ENCODE data around the gene EEIG2. TPM values are rescaled to one million over a fixed set of nuclear protein-coding genes. Genes with fewer than 3 reads are reported as not detected.

Gene EEIG2
- polyA plus RNA-seq, 4 donors: 17.1 to 31.1 (median 22.4) TPM

DNA sequence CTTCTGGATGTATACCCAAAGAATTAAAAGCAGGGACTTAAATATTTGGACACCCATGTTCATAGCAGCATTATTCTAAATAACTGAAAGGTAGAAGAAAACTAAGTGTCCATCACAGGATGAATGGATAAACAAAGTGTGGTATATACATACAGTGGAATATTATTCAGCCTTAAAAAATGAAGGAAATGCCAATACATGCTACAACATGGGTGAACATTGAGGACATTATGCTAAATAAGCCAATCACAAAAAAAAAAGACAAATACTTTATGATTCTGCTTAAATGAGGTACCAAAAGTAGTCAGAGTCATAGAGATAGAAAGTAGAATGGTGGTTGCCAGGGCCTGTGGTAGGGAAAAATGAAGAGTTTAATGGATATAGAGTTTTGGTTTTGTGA, 14.1 kb downstream of the EEIG2 start:
- DNase-seq (ENCODE audit: low read depth in 4 of 4, low spot score in 3 of 4): no peak

DNA sequence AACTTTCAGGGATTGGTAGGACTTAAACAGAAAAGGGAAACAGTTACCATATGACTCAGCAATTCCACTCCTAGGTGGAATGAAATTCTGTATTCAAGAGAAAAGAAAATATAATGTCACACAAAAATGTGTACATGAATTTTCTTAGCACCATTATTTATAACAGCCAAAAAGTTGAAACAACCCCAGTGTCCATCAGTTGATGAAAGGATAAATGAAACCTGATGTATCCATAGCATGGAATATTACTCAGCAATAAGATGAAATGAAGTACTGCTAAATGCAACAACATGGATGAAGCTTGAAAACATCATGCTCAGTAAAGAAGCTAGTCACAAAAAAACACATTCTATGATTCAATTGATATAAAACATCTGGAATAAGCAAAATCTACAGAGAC, 15.5 kb downstream of the EEIG2 start:
- DNase-seq (ENCODE audit: low read depth in 4 of 4, low spot score in 3 of 4): no peak

DNA sequence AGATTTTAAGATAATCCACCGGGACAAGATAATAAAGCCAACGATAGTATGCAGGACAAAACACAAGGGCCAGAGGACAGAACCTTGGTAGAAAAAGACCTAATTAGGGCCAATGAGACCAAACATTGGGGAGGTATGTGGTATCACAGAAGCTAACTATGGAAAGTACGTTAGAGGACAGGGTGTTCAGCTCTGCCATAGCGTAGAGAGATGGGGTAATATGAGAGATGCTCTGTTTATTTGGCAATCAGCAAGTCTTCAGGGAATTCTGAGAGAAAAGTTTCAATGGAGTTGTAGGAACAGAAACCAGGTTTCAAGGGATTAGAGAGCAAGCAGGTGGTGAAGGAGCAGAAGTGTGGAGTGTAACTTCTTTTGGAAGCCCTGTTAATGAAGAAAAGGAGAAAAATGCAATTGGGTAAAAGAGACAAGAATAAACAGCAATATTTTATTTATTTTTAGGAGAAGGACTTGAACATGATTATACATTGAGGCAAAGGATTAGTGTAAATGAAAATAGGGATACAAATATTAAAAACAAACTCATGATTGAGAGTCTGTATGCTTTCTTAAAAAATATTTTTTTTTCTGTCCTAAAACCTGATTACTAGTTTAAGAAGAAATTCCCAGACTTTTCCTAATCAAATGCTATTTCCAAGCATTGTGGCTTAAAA, 24.0 kb downstream of the EEIG2 start:
- DNase-seq (ENCODE audit: low read depth in 4 of 4, low spot score in 3 of 4): no peak

DNA sequence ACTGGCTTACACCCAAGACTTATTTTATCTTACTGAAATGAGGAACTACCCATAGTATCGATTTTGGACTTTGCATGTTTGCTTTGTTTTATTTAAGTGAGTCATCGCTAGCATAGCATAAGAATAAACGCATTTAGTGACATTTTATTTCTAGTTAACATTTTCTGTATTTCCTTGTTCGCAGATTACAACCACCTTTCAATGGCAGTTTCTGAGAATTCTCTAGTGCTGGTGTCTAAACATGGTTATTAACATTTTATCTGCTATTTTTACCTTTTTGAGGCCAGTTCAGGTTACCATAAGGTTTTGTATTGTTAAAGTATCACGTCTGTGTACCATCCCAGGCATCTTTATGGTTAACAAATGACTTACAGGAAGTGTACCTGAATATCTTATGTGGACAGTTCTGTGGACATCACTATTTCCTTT, 24.5 kb downstream of the EEIG2 start:
- DNase-seq (ENCODE audit: low read depth in 4 of 4, low spot score in 3 of 4): no peak

DNA sequence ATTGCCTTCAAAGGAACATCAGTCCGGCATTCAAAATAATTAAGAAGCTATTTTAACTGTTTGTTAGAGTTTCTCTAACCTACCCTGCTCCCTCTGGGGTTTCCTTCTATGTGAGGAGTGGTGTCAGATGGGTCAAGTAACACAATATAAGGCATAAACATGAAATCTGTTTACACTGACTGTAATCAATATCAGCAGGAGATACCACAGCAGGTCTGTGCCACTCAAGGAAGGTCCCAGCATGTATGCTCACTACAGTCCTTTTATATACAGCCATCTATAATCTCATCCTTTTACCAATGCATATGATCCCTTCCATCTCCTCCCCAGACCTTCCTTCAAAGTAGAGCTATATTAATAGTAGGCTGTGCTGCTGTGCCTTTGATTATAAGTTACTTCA, 25.4 kb downstream of the EEIG2 start:
- DNase-seq (ENCODE audit: low read depth in 4 of 4, low spot score in 3 of 4): no peak

DNA sequence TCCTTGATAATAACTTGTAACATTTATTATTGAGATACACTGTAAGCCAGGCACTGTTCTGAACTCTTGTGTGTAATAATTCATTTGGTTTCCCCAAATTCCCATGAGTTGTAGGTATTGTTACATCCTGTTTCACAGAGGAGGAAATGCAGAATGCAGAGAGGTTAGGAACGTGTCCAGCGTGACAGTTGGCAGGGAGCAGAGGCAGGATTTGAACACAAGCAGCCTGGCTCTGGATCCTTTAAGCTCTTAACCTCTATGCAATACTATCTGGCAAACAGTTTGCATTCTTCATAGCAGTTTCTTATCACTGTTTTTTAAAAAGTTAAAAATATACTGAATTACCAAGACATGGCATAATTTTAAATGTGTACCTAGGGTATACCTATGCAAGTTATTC, 30.5 kb downstream of the EEIG2 start:
- no peak for DNase-seq (ENCODE audit: low read depth in 4 of 4, low spot score in 3 of 4)

DNA sequence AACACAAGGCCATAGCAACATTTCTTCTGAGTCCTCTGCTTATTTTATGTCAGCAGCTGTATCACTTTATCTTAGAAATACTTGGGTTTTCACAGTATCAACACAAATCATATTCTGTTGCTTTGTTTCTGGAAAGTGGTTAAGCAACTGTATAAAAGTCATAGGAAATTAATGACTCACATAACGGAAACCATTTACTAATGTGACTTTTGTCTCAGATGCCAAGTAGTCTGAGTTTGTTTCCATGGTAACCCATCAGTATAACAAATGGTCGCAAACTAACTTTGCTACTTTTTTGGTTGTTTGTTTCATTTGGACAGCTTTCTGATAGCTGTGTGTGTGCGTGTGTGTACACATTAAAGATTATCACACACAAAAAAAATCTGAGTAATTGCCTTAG, 31.1 kb downstream of the EEIG2 start:
- DNase-seq (ENCODE audit: low read depth in 4 of 4, low spot score in 3 of 4): peak; percentile 62 to 79 (median 69)

DNA sequence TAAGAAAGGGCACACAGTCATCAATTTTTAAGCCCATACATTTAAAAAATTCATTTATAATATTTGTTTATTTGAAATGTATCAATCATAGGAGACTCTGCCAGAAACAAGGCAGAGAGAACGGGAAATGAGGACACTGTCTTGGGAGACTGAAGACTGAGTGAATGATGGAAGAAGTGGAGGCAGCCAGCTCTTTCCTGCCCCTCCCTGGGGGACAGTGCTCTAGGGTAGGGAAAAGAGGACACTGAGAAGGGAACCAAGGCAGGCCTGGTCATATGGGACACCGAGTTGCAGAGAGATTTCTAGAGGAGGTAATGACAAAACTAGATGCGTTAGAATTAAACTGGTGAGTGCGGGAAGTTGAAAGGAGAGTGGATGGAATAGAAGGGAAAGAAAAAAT, 31.6 kb downstream of the EEIG2 start:
- no peak for DNase-seq (ENCODE audit: low read depth in 4 of 4, low spot score in 3 of 4)

DNA sequence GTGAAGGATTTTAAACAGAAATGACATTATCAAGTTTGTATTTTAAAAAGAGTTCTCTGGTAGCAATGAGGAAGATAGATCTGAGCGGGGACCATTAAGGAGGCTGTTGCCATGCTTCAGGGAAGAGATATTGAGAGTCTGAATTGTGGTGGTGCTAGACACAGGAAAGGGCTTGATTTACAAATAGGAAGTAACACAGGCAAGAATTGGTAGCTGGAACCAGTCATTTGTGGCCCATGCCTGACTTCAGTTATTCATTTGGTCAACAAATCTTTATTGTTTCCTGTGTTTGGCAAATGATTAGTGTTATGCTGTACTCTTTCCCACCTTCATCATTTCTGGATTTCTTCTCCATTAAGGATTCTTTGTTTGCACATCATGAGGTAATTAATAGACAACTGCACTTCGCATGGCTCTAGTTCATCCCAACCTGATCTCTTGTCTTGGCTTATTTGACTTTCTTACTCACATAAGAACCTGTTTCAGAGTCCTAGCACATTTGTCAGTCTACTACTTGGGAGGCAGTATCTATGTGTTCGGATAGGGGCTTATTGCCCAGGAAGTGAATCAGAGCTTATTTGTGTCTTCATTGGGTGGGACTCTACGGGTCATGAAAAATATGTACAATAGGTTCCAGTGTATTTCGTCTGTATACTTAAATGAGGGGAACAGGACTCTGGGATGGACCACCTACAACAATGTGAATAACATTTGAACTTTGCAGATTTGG, 32.3 kb downstream of the EEIG2 start:
- DNase-seq (ENCODE audit: low read depth in 4 of 4, low spot score in 3 of 4): no peak

DNA sequence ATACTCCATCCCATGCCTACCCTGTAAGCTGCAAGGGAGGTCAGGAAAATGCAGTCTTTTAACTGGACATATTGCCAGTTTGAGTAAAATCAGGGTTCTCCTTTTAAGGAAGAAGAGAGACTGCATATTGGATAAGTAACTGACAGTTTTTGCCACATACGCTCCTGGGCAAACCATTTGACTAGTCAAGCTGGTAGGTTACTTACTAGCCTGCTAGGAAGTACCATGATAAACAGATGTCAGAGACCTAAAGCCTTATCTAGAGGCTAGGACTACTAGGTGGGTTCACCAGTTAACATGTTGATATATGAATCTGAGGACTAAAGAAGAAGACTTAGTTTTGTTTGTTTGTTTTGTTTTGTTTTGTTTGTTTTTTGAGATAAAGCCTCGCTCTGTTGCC, 33.5 kb downstream of the EEIG2 start:
- DNase-seq (ENCODE audit: low read depth in 4 of 4, low spot score in 3 of 4): no peak

DNA sequence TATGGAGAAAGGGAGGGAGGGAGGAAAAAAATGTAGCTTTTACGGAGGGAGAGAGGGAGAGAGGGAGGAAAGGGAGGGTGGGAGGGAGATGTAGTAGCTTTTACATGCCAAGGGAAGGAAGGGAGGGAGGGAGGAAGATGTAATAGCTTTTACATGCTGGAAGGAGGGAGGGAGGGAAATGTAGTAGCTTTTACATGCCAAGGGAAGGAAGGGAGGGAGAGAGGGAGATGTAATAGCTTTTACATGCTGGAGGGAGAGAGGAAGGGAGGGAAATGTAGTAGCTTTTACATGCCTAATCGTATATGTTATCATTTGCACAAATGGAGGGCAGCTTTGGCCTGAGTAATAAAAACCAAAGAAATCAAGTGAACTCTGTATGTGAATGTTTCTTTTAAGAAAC, 35.6 kb downstream of the EEIG2 start:
- peak; percentile 60 to 70 (median 63) for DNase-seq (ENCODE audit: low read depth in 4 of 4, low spot score in 3 of 4)

DNA sequence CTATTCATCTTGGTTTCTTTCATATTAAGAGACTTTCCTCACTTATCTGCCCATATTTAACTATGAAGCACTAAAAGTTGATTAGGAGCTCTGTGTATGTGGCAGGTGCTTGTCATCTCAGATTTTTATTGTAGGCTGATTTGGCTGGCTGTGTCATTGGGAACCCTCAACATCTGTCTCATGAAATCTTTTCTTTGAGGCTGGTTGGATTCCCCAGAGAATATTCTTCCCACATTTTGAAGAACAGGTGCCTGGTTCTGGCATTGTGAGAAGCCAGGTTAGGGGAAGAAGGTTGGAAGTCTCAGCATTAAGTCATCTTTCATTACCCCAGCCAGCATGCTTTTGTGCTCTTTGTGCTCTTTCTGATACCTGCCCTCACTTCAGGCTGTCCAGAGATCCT, 37.1 kb downstream of the EEIG2 start:
- DNase-seq (ENCODE audit: low read depth in 4 of 4, low spot score in 3 of 4): no peak

DNA sequence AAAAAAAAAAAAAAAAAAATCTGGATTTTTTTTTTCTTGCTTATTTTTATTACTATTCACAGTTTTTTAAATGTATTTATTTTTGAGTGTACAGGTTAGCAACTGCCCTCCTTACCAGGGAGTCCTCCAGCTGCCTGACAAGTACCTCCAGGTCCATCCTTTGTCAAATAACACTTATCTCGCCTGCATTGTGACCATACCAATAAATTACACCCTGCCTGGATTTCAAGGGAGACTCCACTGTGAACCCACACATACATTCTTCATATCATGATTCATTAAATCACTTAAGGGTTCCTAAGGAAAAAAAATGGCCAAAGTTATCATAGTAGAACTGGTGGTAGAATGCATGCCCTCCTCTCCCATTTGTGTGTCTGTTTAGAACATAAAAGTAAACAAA, 38.4 kb downstream of the EEIG2 start:
- DNase-seq (ENCODE audit: low read depth in 4 of 4, low spot score in 3 of 4): no peak

DNA sequence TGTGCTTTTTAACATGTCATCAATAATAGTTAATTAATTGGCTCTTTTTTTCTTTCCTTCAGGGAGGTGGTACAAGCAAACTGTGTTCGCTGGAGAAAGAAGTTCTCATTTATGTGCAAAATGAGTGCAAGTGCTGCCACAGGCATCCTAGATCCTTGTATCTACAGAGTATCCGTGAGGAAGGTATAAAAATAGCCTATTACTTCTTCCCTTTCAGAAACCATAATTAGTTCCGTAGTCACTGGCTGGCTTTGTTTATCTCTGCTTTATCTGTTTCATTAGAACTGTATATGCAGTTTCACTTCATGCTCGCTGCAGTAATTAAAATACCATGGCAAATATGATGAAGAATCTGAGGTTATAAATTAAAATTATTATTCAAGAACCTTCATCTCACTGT, 40.6 kb downstream of the EEIG2 start:
- no peak for DNase-seq (ENCODE audit: low read depth in 4 of 4, low spot score in 3 of 4)

DNA sequence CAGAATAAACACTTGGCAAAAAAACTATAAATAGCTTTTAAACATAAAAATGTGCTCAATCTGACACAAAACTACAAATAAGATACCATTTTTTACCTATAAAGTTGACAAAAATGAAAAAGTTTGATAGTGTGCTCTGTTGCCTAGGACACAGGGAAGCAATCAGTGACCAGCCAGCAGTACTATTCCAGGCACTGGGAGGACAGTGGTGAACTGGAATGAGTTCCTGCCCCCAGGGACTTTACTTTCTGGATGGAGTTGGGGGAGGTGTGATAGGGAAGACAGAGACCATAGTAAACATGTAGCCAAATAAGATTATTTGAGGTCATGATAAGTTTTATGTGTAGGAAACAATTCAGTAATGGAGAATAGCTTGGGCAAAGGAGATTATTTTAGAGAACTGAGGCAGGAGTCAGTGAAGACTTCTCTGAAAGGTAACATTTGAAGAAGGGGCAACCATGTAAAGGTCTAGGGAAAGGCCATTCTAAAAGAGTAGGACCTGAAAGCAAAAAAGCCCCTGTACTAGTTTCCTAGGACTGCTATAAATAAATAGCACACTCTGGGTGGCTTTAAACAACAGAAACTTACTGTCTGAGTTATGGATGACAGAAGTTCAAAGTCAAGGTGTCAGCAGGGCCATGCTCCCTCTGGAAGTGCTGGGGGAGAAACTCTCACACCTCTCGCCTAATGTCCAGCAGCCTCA, 42.0 kb downstream of the EEIG2 start:
- DNase-seq (ENCODE audit: low read depth in 4 of 4, low spot score in 3 of 4): no peak

DNA sequence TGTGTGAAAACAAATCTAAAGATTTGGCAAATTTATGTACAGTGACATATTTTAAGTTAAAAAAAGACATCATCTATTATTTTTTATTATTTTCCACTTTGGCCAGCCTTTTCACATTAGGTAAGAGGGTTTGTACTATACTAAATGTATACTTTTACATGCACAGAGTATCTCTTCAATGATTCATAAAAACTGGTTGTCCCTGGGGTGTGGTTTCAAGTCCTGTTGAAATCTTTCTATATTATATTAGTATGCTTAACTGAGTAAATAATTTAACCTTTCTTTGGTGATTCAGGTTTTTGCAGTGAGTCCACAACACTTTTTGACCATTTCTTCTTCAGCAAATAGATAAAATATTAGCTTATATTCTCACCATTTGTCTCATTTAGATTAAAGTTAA, 45.7 kb downstream of the EEIG2 start:
- DNase-seq (ENCODE audit: low read depth in 4 of 4, low spot score in 3 of 4): no peak

DNA sequence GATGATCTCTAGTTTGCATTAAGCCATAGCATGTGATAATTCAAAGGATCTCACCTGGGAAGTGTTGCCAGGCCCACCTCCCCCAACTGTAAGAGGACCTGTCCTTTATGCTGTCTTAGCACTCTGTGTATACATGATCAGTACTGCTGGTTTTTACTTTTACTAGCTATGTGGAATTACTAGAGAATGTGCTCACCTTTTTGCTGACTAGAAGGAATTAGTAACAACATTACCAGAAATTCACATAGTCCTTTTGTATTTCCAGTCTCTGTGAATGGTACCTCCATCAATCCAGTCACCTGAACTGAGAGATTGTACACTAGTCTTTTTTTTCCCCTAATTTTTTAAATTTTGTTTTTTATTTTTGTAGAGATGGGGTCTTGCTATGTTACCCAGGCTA, 46.6 kb downstream of the EEIG2 start:
- DNase-seq (ENCODE audit: low read depth in 4 of 4, low spot score in 3 of 4): no peak

DNA sequence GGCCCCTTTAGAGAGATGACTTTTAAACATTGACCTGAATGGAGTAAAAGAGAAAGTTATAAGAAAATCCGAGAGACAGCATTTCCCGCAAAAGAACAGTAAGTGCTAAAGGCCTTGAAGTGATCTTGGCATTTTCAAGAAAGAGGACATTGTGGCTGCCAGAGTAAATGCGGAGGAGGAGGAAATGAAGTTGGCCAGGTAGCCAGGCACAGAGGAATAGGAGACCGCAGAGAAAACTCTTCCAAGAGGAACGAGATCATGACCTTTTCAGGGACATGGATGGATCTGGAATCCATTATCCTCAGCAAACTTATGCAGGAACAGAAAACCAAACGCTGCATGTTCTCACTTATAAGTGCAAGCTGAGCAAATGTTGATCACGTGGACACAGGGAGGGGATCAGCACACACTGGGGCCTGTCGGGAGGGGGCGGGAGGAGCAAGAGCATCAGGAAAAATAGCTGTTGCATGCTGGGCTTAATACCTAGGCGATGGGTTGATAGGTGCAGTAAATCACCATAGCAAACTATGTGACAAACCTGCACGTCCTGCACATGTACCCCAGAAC, 49.7 kb downstream of the EEIG2 start:
- no peak for DNase-seq (ENCODE audit: low read depth in 4 of 4, low spot score in 3 of 4)
